Measurements from ENCODE around the gene THSD7A.

GRCh38 chr7:11795231-11795630 lies 36.8 kb downstream of the THSD7A start:
- TF ChIP-seq CTCF (conservative IDR thresholded peaks at IDR 0.05; ENCODE audit: low read depth, low read length) (no peak), EZH2 (IDR thresholded peaks at IDR 0.05; ENCODE audit: borderline replicate concordance, low read depth, low read length, poor library complexity, severe bottlenecking) (no peak)
